ENCODE measurements around the gene CCDC85C.

Gene CCDC85C

DNA sequence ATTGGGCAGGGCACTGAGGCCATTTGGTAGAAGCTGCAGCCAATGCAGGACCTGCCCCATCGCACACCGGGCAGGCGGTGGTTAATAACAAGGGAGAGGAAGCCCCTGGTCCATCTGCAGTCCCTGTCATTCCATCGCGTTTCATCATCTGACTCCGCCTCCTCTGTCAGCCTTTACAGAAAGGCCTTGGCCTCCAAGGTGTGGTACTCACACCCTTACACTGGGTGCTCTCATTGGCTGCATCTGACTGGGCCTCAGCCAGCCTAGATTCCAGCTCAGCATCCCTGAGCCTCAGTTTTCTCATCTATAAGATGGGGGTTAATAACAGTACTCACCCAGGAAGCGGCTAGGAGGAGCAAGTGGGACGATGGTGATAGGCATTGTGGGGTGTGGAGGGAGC, 26.2 kb upstream of the CCDC85C start:
- DNase-seq (ENCODE audit: low read depth in 2 of 2) = no peak

DNA sequence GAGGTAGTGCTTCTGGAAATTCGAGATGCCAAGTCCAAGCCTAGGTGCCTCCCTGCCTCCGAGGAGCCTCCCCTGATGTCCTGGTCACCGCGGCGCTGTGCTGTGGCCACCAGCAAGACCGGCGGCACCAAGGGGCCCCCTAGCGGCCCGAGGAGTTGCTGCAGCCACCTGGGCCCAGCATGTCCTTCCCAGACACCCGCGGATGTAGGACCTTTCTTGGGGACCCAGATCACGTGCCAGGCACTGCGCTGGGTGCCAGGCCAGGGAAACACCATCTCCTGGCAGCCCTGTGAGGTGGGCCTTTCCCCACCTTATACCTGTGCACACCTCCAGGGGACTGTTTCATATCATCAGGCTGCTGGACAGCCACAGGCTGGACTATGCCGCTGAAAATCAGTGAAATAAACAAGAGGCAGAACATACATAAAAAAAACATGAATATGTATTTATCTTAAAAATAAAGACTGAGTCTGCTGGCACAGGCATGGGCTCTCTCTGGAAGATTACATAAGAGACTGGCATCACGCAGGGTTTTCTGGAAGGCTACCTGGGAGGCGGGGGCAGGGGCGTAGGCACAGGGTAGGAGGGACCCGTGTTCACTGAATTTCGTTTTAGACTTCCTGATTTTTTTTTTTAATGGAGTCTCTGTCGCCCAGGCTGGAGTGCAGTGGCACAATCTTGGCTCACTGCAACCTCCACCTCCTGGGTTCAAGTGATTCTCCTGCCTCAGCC, 25.0 kb upstream of the CCDC85C start:
- DNase-seq (ENCODE audit: low read depth in 2 of 2) = peak; percentile 29 to 41

DNA sequence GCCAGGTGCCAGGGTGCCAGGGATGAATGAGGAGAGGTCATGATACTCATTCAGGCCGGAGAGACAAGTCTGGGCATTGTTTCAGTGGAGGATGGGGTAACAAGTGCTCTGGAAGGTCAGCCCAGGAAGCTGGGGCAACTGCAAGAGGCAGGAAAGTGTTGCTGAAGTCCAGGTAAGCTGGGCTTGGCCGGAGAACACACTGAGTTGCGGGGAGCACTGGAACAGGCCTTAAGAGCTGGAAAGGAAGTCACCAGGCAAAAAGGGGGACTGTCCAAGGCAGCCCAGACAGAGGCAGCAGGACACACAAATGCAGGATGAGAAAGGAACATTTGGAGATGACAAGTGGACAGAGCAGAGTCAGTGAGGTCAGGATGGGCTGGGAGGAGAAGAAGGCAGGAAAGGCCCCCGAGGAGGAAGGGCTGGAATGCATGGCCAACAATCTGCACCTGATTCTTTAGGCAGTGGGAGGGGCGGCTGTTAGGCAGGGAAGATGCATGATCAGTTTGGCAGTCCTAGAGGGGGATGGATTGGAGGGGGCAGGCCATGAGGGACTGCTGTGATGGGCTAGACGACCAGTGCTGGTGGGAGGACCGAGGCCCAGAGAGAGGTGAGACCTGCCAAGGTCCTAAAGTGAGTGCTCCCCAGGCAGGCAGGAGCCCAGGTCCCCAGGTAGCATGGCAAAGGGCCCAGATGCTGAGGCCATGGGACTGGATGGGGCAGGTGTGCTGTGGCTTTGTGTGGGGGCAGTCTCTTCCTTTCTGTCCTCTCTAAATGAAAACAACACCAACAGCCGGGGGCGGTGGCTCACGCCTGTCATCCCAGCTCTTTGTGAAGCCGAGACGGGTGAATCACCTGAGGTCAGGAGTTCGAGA, 23.7 kb upstream of the CCDC85C start:
- no peak for DNase-seq (ENCODE audit: low read depth in 2 of 2)

DNA sequence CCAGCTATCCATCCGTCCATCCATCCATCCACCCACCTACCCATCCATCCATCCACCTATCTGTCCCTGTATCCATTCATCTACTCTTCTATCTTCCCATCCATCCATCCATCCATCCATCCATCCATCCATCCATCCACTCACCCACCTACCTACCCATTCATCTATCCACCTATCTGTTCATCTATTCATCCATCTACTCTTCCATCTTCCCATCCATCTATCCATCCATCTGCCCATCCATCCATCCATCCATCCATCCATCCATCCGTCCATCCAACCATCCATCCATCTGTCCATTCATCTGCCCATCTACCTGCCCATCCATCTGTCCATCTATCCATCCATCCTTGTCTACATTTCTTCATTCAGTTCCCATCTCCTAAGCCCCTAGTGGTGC, 23.1 kb upstream of the CCDC85C start:
- no peak for DNase-seq (ENCODE audit: low read depth in 2 of 2)

DNA sequence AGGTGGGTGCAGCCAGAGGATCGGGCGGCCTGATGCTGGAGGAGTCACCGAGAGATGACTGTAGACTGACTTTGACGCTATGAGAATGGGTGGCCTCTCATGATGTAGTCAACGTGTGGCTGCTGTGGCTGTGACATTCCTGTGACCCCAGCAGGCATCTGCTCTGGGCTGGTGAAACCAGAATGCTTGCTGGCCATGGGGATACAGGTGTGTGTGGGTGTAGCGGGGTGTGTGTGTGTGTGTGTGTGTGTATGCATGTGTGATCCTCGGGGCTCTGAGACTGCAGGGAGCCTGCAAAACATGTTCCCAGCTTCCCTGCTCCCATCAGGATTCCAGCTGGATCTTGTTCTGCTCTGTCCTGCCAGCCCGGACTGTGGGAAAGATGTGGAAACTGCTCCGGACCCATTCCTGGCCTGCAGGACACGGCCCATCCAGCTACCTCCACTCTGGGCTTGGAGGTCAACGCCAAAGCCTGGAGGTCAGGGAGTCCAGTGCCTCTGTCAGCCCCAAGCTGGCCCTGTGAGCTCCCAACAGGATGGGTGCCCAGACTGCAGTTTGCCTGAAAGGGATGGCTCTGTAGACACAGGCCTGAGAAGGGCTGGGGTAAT, 22.1 kb upstream of the CCDC85C start:
- DNase-seq (ENCODE audit: low read depth in 2 of 2) = no peak

DNA sequence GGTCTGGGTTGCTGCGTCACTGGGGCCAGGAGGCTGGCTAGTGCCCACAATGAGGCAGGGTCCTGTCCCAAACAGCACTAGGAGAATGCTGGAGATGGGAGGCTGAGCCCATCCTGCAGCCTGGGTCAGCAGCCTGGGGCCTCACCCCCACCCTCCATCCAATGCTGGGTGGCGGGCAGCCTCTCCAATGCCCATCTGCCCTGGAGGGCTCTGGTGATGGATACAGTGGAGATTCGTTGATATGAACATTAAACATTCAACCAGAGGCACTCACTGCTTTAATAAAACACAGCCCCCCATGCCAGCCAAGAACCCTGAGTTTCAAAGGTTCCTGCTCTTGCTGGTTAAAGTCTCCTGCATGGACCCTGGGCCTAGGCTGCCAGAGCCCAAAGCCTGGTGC, 21.5 kb upstream of the CCDC85C start:
- no peak for DNase-seq (ENCODE audit: low read depth in 2 of 2)

DNA sequence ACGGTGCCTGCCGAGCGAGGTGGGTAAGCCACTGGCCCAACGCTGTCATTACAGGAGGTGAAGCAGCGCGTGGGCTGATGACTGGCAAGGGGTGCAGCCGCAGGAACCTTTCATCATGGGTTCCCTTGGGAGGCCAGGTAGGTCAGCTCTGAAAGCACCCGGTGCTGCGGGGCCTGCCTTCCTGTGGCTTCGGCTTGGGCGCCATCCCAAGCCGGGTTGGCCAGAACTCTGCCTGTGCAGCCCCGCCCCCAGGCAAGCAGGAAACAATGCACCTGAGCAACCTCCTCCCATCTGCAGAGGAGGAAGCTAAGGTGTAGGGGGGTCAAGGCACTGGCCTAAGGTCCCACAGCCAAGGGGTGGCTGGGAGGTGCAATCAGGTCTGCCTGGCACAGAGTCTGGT, 21.0 kb upstream of the CCDC85C start:
- DNase-seq (ENCODE audit: low read depth in 2 of 2) = no peak

DNA sequence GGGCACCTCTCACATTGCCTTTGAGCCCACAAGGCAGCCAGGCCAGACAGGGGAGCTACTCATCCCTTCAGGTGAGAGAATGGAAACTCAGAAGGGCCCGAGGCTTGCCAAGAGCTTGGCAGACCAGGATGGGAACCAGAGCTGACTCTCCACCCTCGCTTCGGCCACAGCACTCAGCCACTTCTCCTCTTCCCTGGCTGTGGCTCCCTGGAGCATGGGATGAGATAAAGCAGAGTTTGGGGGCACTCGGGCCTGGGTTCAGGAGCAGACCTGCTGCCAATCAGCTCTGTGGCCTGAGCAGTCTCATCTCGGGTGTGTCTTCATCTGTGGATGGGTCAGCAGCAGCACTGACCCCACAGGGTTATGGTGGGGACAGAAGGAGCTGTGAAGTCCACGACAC, 20.0 kb upstream of the CCDC85C start:
- no peak for DNase-seq (ENCODE audit: low read depth in 2 of 2)

DNA sequence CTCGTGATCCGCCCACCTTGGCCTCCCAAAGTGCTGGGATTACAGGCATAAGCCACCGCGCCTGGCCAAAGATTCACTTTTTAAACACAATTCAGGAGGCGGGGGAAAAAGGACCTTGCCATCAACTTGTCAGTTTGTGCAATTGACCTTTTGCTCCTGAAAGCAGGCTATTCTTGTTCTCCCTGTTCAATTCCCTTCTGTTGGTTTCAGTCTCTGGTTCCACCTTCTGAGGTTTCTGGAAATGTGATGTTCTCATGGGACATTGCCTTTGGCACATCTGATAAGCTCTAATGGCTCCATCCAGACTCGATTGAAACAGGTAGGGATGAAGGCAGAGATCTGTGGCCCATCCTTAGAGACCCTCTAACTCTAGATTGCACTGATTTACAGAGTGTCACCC, 17.9 kb upstream of the CCDC85C start:
- DNase-seq (ENCODE audit: low read depth in 2 of 2) = no peak

DNA sequence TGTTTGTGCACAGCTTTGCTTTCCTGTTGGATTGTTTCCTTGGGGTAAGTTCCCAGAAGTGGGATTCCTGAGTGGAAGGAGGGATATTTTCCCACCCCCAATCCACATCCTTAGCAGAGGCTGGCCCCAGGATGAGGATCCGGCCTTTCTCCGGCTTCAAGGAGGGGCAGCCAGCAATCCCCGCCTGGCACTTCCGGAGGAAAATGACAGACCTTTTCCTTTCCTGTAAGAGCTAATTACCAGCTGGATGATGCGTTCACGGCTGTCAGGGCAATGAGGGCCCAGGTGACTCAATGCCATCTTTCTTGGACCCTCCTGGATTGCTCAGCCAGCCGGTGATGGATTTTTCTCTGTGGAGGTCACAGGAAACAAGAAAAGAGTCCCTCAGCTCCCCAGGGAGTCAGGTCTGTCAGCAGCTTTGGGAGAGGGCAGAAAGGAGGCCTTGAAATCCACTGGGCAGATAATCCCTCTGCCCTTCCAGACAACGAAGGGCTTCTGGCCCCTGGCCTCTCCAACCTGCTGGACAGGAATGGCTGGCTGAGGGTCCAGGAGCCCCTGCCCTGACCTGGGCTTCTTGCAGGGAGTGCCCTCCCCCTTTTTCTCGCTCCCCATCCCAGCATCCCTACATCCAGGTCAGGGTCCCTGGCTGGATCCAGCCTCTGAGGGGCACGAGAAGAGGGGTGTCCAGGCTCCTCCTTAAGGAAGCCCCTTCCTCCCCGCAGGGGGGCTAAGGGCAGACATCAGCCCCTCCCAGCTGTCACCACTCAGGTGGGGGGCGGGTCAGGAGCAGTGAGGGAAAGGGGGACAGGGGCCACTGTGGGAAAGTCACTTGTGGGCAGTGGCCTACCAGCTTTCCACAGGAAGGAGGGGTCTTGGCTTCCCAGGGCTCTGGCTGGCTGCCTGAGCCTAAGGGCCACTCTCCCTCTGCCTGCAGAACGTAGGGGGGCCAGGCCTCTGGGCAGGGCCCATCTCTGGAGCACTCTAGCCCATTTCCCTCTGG, 16.1 kb upstream of the CCDC85C start:
- DNase-seq (ENCODE audit: low read depth in 2 of 2) = no peak

DNA sequence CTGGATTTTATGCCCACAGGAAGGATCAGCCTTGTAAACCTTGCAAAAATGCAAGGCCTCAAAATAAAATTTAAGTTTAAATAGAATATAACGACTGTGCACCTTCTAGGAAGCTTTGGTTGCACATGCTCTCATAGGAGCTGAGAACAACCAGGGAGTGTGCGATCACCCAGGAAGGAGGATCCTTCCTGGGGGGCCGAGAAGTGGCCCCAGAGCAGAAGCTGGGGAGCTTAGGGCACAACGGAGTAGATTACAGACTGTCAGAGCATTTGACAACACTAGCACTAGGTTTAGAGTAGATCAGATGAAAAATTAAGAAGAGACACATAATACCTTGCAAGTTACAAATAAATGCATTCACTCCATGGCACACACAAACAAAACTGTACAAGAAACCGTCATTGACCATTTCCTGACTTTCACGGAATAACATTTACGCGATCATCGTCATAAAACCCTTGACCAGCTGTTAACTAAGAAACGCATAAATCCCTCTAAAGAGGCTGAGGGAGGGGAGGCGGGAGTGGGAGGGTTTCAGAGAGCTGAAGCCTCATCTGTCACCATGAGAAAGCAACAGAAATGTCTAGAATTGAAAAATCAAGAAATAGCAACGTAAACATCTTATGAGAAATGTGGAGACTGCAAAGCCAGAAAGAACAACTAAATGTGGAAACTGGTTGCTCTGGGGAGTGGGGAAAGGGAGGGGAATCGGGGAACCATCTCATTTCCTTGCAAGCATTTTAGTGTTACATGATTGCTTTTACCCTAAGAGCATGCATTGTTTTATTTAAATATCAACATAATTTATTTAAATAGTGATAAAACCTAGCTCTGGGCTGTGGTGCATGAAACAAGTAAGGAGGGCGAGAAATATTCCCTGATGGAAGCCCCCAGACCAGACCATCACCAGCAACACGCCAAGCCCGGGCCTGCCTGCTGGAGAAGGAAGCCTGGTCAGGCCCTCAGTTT, 13.1 kb upstream of the CCDC85C start:
- DNase-seq (ENCODE audit: low read depth in 2 of 2) = no peak

DNA sequence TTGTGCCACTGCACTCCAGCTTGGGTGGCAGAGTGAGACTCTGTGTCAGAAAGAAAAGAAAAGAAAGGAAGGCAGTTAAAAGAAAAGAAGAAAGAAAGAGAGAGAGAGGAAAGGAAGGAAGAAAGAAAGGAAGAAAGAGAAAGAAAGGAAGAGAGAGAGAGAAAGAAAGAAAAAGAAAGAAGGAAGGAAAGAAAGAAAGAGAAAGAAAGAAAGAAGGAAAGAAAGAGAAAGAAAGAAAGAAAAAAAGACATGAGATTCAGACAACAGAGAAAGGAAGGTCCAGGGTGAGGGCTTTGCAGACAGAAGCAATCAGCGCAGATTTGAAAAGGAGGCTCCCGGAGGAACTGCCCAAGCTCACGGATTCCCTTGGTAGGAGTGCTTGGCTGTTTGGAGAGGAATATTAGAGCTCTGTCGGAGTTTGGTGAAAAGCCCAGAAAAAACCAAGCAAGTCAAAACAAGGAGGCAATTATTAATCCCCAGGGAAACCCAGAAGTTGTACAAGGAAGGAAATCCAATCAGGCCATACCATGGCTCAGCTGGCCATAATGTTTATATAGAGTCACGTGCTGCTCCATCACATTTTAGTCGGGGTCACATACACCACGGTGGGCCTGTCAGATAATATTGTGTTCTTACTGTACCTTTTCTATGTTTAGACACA, 11.6 kb upstream of the CCDC85C start:
- no peak for DNase-seq (ENCODE audit: low read depth in 2 of 2)

DNA sequence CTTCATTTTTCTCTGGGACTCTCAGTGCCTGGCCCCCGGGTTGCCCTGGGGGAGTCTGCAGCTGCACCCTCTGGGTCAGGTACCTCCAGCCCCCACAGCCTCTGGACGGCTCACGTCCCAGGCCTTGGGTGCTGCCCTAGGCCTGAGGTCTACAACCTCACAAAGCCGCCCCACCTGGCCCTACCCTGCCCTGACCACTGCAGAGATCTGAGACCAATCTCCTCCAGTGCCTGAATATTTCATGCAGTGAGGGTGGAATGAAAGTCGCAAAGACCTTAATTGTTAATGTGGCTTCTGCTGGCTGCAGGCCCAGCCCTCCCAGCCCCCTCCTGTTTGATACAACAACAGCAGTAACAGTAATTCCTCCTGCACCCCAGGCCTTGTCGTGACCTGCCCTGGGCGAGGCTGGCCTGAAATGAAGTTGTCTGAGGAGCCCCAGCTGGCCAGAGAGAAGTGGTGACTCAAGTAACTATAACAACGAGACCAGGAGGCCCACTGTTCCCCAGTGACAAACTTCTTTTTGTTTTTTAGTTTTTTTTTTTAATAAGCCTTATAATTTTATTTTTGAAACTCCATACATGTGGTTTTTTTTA, 8.8 kb upstream of the CCDC85C start:
- no peak for DNase-seq (ENCODE audit: low read depth in 2 of 2)

DNA sequence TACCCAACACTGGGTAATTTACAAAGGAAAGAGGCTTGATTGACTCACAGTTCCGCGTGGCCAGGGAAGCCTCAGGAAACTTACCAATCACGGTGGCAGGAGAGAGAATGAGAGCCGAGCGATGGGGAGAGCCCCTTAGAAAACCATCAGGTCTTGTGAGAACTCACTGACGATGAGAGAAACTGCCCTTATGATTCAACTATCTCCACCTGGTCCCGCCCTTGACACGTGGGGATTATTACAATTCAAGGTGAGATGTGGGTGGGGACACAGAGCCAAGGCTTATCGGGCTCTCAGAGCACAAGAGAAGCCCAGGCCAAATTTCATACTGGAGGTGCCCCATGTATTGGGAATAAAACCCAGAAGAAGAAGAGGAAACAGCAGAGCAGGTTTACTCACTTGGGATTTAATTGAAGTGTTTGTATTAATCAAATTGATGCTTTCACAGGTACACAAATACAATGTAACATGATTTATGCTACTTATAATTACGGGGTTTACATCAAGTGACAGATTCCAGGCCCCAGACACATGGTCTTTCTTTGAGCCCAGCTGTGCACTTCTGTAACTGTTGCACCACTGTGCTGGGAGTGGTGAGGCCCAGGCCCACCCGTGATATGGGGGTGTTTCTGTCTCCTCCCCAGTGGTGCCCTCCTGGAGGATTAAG, 8.2 kb upstream of the CCDC85C start:
- DNase-seq (ENCODE audit: low read depth in 2 of 2) = no peak

DNA sequence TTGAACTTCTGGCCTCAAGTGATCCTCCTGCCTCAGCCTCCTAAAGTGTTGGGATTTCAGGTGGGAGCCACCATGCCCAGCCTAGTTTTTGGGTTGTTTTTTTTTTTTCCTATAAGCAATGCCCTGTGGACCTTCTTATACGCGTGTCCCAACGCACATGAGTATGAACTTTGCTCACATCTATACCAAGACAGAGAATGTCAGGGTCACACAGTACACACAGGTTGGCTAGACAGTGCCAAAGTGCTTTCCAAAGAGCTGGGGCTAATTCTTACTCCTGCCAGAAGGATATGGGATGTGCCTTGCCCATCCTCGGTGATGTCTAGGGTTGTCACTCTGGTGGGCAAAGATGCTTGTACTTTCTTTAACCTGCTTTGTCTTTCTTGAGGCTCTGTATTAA, 7.6 kb upstream of the CCDC85C start:
- no peak for DNase-seq (ENCODE audit: low read depth in 2 of 2)

DNA sequence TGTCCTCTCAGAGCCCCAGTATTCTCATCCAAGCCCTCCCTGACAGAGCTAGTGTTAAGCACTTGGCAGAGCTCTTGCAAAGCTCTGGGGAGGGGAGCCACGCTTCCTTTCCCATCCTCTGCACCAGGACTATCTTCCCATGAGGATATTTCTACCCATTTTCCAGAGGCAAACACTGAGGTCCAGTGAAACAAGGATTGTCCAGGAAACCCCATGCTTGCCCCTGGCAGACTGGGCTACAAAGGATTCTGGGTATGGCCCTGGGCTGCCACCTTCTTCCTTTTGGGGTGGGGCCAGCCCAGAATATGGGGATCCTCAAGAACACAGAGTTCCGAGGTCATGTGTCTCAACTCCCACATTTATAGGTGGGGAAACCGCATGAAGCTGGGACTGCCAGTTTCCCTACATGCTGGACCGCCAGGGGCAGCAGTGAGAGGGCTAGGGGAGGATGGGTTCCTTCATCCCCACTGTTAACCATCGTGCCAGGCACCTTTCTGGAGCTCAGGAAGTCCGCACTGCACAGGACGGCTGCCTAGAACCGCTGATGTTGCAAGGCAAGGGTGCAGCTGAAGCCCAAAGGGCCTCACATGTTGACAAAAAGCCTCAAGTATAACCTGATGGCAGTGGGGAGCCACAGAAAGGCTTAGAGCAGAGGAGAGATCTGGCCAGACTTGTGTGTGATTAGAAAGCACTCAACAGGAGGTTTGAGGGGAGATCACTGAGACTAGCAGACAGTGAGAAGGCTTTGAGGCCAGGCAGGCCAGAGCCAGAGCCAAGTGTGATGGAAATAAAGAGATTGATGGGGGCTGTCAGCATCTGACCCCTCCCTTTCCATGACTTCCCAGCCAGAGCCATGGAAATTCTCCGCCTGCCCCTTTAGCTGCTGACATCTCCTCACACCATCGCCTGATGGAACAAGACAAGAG, 5.5 kb upstream of the CCDC85C start:
- no peak for DNase-seq (ENCODE audit: low read depth in 2 of 2)

DNA sequence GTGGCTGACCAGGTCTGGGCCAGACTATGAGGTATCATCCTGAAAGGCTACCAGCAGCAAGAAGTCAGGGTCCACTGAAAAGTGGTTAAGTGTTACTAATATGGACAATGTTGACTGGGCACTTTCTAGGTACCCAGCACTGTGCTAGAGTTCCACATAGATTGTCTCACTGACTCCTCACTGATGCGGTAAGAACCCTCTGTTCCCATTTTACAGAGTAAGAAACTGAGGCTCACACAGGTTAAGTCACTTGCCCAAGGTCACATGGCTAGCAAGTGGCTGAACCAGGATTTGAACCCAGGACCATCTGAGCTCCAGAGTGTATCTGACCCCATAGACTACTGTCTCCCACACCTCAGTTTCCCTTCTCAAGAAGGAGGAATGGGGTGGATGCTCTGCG, 4.6 kb upstream of the CCDC85C start:
- DNase-seq (ENCODE audit: low read depth in 2 of 2) = no peak

DNA sequence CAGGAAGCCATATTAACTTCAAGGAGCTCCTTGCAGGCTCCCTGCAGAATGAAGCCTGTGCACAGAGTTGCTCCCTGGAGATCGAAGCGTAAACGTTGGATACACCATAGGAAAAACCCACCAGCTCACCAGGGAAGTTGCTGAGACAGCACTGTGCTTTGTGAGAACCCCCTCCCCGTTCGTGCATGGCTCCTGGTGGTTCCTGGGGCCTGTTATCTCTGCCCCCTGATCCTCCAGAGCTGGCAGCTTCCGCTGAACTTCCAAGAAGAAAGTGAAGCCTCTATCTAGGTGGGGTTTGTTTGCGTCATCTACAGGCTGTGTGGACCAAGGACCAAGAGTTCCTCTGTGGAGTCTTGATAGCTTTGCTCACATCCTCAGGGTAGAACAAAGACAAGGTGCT, 2.4 kb upstream of the CCDC85C start:
- no peak for DNase-seq (ENCODE audit: low read depth in 2 of 2)
